SH-SY5Y (cell line): Measurements from ENCODE around the gene PM20D2.

Experiments
- GATA2 ChIP-seq: IDR thresholded peaks from 2 replicates; pipeline ENCODE4 v1.6.1; 2011; ENCODE audit warnings: mild to moderate bottlenecking, low read depth, low read length
- GATA3 ChIP-seq: IDR thresholded peaks from 2 replicates; pipeline ENCODE4 v1.6.1; 2011; ENCODE audit warnings: low read depth, mild to moderate bottlenecking, low read length, moderate library complexity

GRCh38 chr6:89180971-89181370 is 35.1 kb downstream of the PM20D2 start:
- TF ChIP-seq GATA3 (no peak), GATA2 (no peak)
